OCI-LY3 (cell line): ENCODE results near the gene ARHGAP6.
A peak's percentile ranks its signal among the peaks of the same experiment; 100 is the strongest.

Source experiments
- H2AFZ ChIP-seq: fragments of 200-600, 300-600 bp; shearing (Covaris generic); 2 replicates; pipeline ENCODE4 v1.6.0; 2014; ENCODE audit warnings: antibody characterized with exemption, low read depth, low read length
- H3K27ac ChIP-seq: fragments of 200-600, 300-600 bp; sonication (generic); 2 replicates; pipeline ENCODE4 v1.5.1; 2014; ENCODE audit warnings: mild to moderate bottlenecking, low read length, moderate library complexity, mixed read lengths
- H3K27me3 ChIP-seq: fragments of 200-600, 300-600 bp; sonication (generic); 2 replicates; pipeline ENCODE4 v1.6.1; 2014; ENCODE audit warnings: low read depth, low read length, mixed read lengths
- H3K36me3 ChIP-seq: fragments of 200-600, 300-600 bp; sonication (generic); replicated peaks from 2 replicates; pipeline ENCODE3; 2014; ENCODE audit warnings: low read depth, low read length, mixed read lengths
- H3K4me1 ChIP-seq: fragments of 300-600, 200-600 bp; sonication (generic); 2 replicates; pipeline ENCODE4 v1.6.1; 2014; ENCODE audit warnings: low read length, mixed read lengths
- H3K4me2 ChIP-seq: fragments of 200-600, 300-600 bp; sonication (generic); 2 replicates; pipeline ENCODE4 v1.6.1; 2014; ENCODE audit warnings: low read length, mixed read lengths
- H3K4me3 ChIP-seq: fragments of 300-600, 200-600 bp; sonication (generic); 2 replicates; pipeline ENCODE4 v1.5.1; 2014; ENCODE audit warnings: antibody characterized with exemption, mild to moderate bottlenecking, low read length, moderate library complexity
- H3K79me2 ChIP-seq: fragments of 300-600, 200-600 bp; shearing (Covaris generic); 2 replicates; pipeline ENCODE4 v1.6.1; 2014; ENCODE audit warnings: mild to moderate bottlenecking, low read length, mixed read lengths
- H3K9ac ChIP-seq: fragments of 300-600, 200-600 bp; shearing (Covaris generic); 2 replicates; pipeline ENCODE4 v1.6.0; 2014; ENCODE audit warnings: mild to moderate bottlenecking, low read length, moderate library complexity
- H3K9me3 ChIP-seq: fragments of 200-600, 300-600 bp; shearing (Covaris generic); 2 replicates; pipeline ENCODE4 v1.6.1; 2014; ENCODE audit warnings: low read length, mixed read lengths; ENCODE audit not compliant: insufficient read depth
- H4K20me1 ChIP-seq: fragments of 200-600, 300-600 bp; sonication (generic); 2 replicates; pipeline ENCODE4 v1.6.1; 2016; ENCODE audit warnings: low read length, mixed read lengths; ENCODE audit not compliant: insufficient read depth
- EZH2phosphoT487 ChIP-seq: fragments of 200-600 bp; shearing (Covaris generic); IDR thresholded peaks from 2 replicates; pipeline ENCODE4 v1.6.1; 2018; ENCODE audit warnings: antibody characterized with exemption, mixed run types, low read depth
- TF ChIP-seq, protein P1 (sequence below): fragments of 200-600, 300-600 bp; sonication (generic); IDR thresholded peaks from 2 replicates; pipeline ENCODE4 v1.5.1; 2014; ENCODE audit warnings: antibody characterized with exemption, low read length, low read depth

The ARHGAP6 gene

DNA sequence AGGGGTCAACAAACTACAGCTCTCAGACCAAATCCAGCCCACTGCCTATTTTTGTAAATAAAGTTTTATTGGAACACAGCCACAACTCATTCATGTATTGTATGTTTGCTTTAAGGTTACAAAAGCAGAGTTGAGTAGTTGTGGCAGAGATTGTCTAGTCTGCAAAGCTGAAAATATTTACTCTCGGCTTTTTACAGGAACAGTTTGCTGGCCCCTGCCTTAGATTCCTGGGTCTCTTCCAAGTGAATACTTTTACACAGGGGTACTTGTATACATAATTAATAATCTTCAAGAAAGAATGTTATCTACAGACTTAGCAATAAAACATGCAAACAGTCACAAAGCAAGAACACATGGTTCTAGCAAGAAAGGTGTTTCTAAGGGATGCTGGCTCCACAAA, 218.3 kb downstream of the ARHGAP6 start:
- no peak overlapping the region for H3K4me3 ChIP-seq
- no peaks in the 10 kb centered on the region for H3K4me1 ChIP-seq
- H3K36me3 ChIP-seq = no peaks in the 10 kb centered on the region
- no peak overlapping the region for H3K4me2 ChIP-seq
- no peak overlapping the region for H3K9ac ChIP-seq
- no peaks in the 10 kb centered on the region for H3K9me3 ChIP-seq
- H2AFZ ChIP-seq = no peak overlapping the region
- H4K20me1 ChIP-seq = no peaks in the 10 kb centered on the region
- H3K79me2 ChIP-seq = no peaks in the 10 kb centered on the region
- no peaks in the 10 kb centered on the region for H3K27me3 ChIP-seq
- no peak for TF ChIP-seq EZH2phosphoT487
- TF ChIP-seq, protein P1, sequence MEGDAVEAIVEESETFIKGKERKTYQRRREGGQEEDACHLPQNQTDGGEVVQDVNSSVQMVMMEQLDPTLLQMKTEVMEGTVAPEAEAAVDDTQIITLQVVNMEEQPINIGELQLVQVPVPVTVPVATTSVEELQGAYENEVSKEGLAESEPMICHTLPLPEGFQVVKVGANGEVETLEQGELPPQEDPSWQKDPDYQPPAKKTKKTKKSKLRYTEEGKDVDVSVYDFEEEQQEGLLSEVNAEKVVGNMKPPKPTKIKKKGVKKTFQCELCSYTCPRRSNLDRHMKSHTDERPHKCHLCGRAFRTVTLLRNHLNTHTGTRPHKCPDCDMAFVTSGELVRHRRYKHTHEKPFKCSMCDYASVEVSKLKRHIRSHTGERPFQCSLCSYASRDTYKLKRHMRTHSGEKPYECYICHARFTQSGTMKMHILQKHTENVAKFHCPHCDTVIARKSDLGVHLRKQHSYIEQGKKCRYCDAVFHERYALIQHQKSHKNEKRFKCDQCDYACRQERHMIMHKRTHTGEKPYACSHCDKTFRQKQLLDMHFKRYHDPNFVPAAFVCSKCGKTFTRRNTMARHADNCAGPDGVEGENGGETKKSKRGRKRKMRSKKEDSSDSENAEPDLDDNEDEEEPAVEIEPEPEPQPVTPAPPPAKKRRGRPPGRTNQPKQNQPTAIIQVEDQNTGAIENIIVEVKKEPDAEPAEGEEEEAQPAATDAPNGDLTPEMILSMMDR = no peak
- H3K27ac ChIP-seq = no peak overlapping the region

DNA sequence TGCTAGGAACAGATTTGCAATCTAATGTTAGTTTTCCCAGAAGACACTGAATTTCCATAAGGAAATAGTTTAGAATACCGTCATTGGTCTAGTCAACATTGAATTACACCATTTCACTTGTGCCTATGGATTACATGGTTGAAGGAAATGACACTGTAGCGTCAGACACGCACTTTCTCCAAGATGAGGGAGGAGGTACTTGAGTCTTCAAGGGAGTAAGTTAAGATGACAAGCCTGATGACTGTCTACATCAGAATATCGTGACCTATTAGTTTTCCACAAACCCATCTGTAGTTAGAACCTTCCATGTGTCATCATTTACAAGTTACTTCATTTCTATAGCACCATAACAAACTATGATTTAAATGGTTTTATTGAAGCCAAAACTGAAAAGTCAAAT, 218.8 kb downstream of the ARHGAP6 start:
- Histone ChIP-seq H3K9me3 (no peaks in the 10 kb centered on the region), H3K4me2 (no peak overlapping the region), H3K27me3 (no peaks in the 10 kb centered on the region), H4K20me1 (no peaks in the 10 kb centered on the region), H3K4me1 (no peaks in the 10 kb centered on the region), H2AFZ (no peak overlapping the region), H3K9ac (no peak overlapping the region), H3K27ac (no peak overlapping the region), H3K36me3 (no peaks in the 10 kb centered on the region), H3K4me3 (no peak overlapping the region), H3K79me2 (no peaks in the 10 kb centered on the region)
- TF ChIP-seq, protein P1 = no peak
- no peak for TF ChIP-seq EZH2phosphoT487

DNA sequence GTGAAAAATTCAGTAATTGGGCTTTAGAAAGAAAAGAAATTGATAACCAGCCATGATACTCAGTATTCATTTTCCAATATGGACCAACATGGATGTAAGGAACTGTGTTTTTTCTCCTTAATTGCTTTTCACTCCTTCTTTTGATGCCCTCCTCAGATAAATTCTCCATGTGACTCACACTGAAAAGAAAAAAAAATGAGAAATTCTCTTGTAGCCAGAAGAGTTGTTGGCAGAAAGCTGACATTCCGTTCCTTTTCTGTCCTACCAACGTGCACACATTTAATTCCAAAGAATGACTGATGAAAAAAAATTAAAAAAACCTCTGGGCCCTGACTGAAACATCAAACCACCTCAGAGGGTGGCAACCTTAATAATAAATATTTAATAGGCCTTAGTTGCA, 219.4 kb downstream of the ARHGAP6 start:
- no peak overlapping the region for H3K4me3 ChIP-seq
- H3K27me3 ChIP-seq = no peaks in the 10 kb centered on the region
- no peaks in the 10 kb centered on the region for H3K36me3 ChIP-seq

DNA sequence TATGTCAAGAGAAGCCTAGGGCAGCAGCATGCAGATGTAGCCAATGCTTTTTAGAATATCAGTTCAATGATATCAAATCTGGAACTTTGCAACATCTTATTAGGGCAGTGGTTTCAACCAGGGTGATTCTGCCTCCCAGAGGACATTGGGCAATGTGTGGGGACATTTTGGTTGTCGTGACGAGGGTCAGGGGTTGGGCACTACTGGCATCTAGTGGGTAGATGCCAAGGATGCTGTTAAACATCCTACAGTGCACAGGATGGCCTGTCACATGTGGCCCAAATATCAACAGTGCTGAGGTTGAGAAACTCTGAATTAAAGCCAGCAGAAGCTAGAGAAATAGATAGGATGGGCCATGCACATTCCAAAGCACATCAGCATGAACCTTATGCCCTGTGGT, 220.2 kb downstream of the ARHGAP6 start:
- no peaks in the 10 kb centered on the region for H3K9me3 ChIP-seq
- H2AFZ ChIP-seq = no peak overlapping the region
- TF ChIP-seq, protein P1 = peak; percentile 10
- TF ChIP-seq EZH2phosphoT487 = no peak
- no peak overlapping the region for H3K27ac ChIP-seq
- no peak overlapping the region for H3K4me3 ChIP-seq
- H3K27me3 ChIP-seq = no peaks in the 10 kb centered on the region; the same call in 1 of the 2 replicates
- no peak overlapping the region for H3K4me2 ChIP-seq
- no peaks in the 10 kb centered on the region for H3K4me1 ChIP-seq
- no peaks in the 10 kb centered on the region for H4K20me1 ChIP-seq
- no peak overlapping the region for H3K9ac ChIP-seq
- H3K36me3 ChIP-seq = no peaks in the 10 kb centered on the region
- H3K79me2 ChIP-seq = no peaks in the 10 kb centered on the region

More for the DNA sequence above, 219.4 kb downstream of the ARHGAP6 start:
- H3K9me3 ChIP-seq = no peaks in the 10 kb centered on the region
- H3K4me2 ChIP-seq = no peak overlapping the region
- no peaks in the 10 kb centered on the region for H3K4me1 ChIP-seq
- no peak overlapping the region for H3K27ac ChIP-seq
- no peak for TF ChIP-seq EZH2phosphoT487
- TF ChIP-seq, protein P1 = no peak
- H2AFZ ChIP-seq = no peak overlapping the region
- no peaks in the 10 kb centered on the region for H4K20me1 ChIP-seq
- no peaks in the 10 kb centered on the region for H3K79me2 ChIP-seq
- no peak overlapping the region for H3K9ac ChIP-seq
